Activated naive CD8-positive, alpha-beta T cell treated with anti-CD3 and anti-CD28 coated beads, Interleukin-2, amount 50 U/mL, for 24 hours (primary cell): ENCODE results near the gene BRSK1.
A peak's percentile ranks its signal among the peaks of the same experiment; 100 is the strongest.

ENCODE experiments used
- ATAC-seq: fragments of 150-1000 bp; cut with Tn5 transposase; one replicate; pipeline ENCODE4 v1.10.0; 2021
- DNase-seq: peaks from one replicate; pipeline ENCODE4 v3.0.0; 2021
- H3K27ac Mint-ChIP-seq: one replicate; pipeline ENCODE4 v1.8.0; 2021; ENCODE audit warnings: mild to moderate bottlenecking, mixed read lengths
- H3K27me3 Mint-ChIP-seq: one replicate; pipeline ENCODE4 v1.8.0; 2021; ENCODE audit warnings: mixed read lengths
- H3K36me3 Mint-ChIP-seq: one replicate; pipeline ENCODE4 v1.8.0; 2021; ENCODE audit warnings: low read depth, mixed read lengths
- H3K4me1 Mint-ChIP-seq: one replicate; pipeline ENCODE4 v1.8.0; 2021; ENCODE audit warnings: mixed read lengths
- H3K4me3 Mint-ChIP-seq: one replicate; pipeline ENCODE4 v1.8.0; 2021; ENCODE audit warnings: mild to moderate bottlenecking, moderate library complexity, mixed read lengths
- H3K9me3 Mint-ChIP-seq: one replicate; pipeline ENCODE4 v1.8.0; 2021; ENCODE audit warnings: mixed read lengths

The BRSK1 gene

GRCh38 chr19:55259540-55260210 lies 24.1 kb upstream of the BRSK1 start:
- ATAC-seq (no peak), DNase-seq (no peak)
- peaks cover 31% of the 10 kb centered on the region for H3K36me3 Mint-ChIP-seq
- H3K4me1 Mint-ChIP-seq, result peaks cover 39% of the 10 kb centered on the region
- H3K9me3 Mint-ChIP-seq, result no peaks in the 10 kb centered on the region
- H3K4me3 Mint-ChIP-seq, result peak overlapping the region; percentile 95
- peak overlapping the region; percentile 90 for H3K27ac Mint-ChIP-seq
- no peaks in the 10 kb centered on the region for H3K27me3 Mint-ChIP-seq

- Mint-ChIP-seq H3K36me3 (peaks cover 24% of the 10 kb centered on the region), H3K27me3 (no peaks in the 10 kb centered on the region), H3K4me3 (no peak overlapping the region), H3K4me1 (peaks cover 20% of the 10 kb centered on the region), H3K9me3 (peaks cover 6% of the 10 kb centered on the region), H3K27ac (no peak overlapping the region)
- no peak for ATAC-seq
- DNase-seq, result no peak
Measured at GRCh38 chr19:55261671-55262126, 22.1 kb upstream of the BRSK1 start.

- Mint-ChIP-seq H3K4me3 (no peak overlapping the region), H3K9me3 (peaks cover 8% of the 10 kb centered on the region), H3K4me1 (peaks cover 14% of the 10 kb centered on the region), H3K27ac (peak overlapping the region; percentile 8), H3K36me3 (peaks cover 19% of the 10 kb centered on the region), H3K27me3 (no peaks in the 10 kb centered on the region)
- ATAC-seq (no peak), DNase-seq (no peak)
Measured at GRCh38 chr19:55262359-55262758, 21.4 kb upstream of the BRSK1 start.

GRCh38 chr19:55264531-55264930 lies 19.3 kb upstream of the BRSK1 start:
- Mint-ChIP-seq H3K27me3 (no peaks in the 10 kb centered on the region), H3K36me3 (peaks cover 18% of the 10 kb centered on the region), H3K4me1 (peaks cover 7% of the 10 kb centered on the region), H3K4me3 (no peak overlapping the region), H3K9me3 (peaks cover 8% of the 10 kb centered on the region), H3K27ac (no peak overlapping the region)
- no peak for DNase-seq
- ATAC-seq, result no peak

GRCh38 chr19:55265173-55265572 lies 18.6 kb upstream of the BRSK1 start:
- peaks cover 21% of the 10 kb centered on the region for H3K36me3 Mint-ChIP-seq
- ATAC-seq, result no peak

GRCh38 chr19:55265723-55266386 lies 17.9 kb upstream of the BRSK1 start:
- ATAC-seq (no peak), DNase-seq (no peak)
- Mint-ChIP-seq H3K9me3 (peaks cover 8% of the 10 kb centered on the region), H3K4me3 (no peak overlapping the region), H3K4me1 (no peaks in the 10 kb centered on the region), H3K36me3 (peaks cover 26% of the 10 kb centered on the region), H3K27me3 (no peaks in the 10 kb centered on the region), H3K27ac (peak overlapping the region; percentile 1)

More at GRCh38 chr19:55265173-55265572, 18.6 kb upstream of the BRSK1 start:
- Mint-ChIP-seq H3K27ac (no peak overlapping the region), H3K27me3 (no peaks in the 10 kb centered on the region), H3K4me3 (no peak overlapping the region), H3K4me1 (peaks cover 4% of the 10 kb centered on the region), H3K9me3 (peaks cover 8% of the 10 kb centered on the region)
- DNase-seq, result no peak

GRCh38 chr19:55266404-55266803 lies 17.4 kb upstream of the BRSK1 start:
- H3K4me1 Mint-ChIP-seq, result no peaks in the 10 kb centered on the region
- H3K4me3 Mint-ChIP-seq, result no peak overlapping the region
- H3K36me3 Mint-ChIP-seq, result peaks cover 26% of the 10 kb centered on the region
- H3K9me3 Mint-ChIP-seq, result peaks cover 8% of the 10 kb centered on the region
- H3K27me3 Mint-ChIP-seq, result no peaks in the 10 kb centered on the region
- DNase-seq, result no peak
- H3K27ac Mint-ChIP-seq, result peak overlapping the region; percentile 1
- no peak for ATAC-seq

GRCh38 chr19:55266840-55267239 lies 17.0 kb upstream of the BRSK1 start:
- Mint-ChIP-seq H3K36me3 (peaks cover 26% of the 10 kb centered on the region), H3K4me1 (no peaks in the 10 kb centered on the region), H3K27ac (no peak overlapping the region), H3K9me3 (peaks cover 8% of the 10 kb centered on the region), H3K4me3 (no peak overlapping the region), H3K27me3 (no peaks in the 10 kb centered on the region)
- ATAC-seq (no peak), DNase-seq (no peak)

- H3K9me3 Mint-ChIP-seq, result peaks cover 8% of the 10 kb centered on the region
- H3K36me3 Mint-ChIP-seq, result peaks cover 36% of the 10 kb centered on the region
- ATAC-seq, result no peak
Measured at GRCh38 chr19:55269299-55269698, 14.5 kb upstream of the BRSK1 start.

GRCh38 chr19:55270172-55270942 lies 13.4 kb upstream of the BRSK1 start:
- no peak overlapping the region for H3K27ac Mint-ChIP-seq
- DNase-seq (no peak), ATAC-seq (peak; percentile 33)
- H3K9me3 Mint-ChIP-seq, result peaks cover 8% of the 10 kb centered on the region
- H3K4me3 Mint-ChIP-seq, result no peak overlapping the region
- no peaks in the 10 kb centered on the region for H3K27me3 Mint-ChIP-seq
- H3K36me3 Mint-ChIP-seq, result peaks cover 43% of the 10 kb centered on the region
- H3K4me1 Mint-ChIP-seq, result no peaks in the 10 kb centered on the region

More at GRCh38 chr19:55269299-55269698, 14.5 kb upstream of the BRSK1 start:
- Mint-ChIP-seq H3K27ac (no peak overlapping the region), H3K4me3 (no peak overlapping the region), H3K27me3 (no peaks in the 10 kb centered on the region), H3K4me1 (no peaks in the 10 kb centered on the region)
- DNase-seq, result no peak

- H3K4me3 Mint-ChIP-seq, result no peak overlapping the region
- H3K4me1 Mint-ChIP-seq, result peaks cover 11% of the 10 kb centered on the region
- no peaks in the 10 kb centered on the region for H3K27me3 Mint-ChIP-seq
- H3K27ac Mint-ChIP-seq, result no peak overlapping the region
- DNase-seq (no peak), ATAC-seq (no peak)
- peaks cover 42% of the 10 kb centered on the region for H3K36me3 Mint-ChIP-seq
- H3K9me3 Mint-ChIP-seq, result no peaks in the 10 kb centered on the region
Measured at GRCh38 chr19:55272142-55272541, 11.7 kb upstream of the BRSK1 start.

- Mint-ChIP-seq H3K9me3 (no peaks in the 10 kb centered on the region), H3K27me3 (no peaks in the 10 kb centered on the region), H3K4me1 (peaks cover 16% of the 10 kb centered on the region), H3K4me3 (no peak overlapping the region), H3K36me3 (peaks cover 46% of the 10 kb centered on the region), H3K27ac (no peak overlapping the region)
- DNase-seq (no peak), ATAC-seq (no peak)
Measured at GRCh38 chr19:55273978-55274707, 9.7 kb upstream of the BRSK1 start.

- no peak for ATAC-seq
- no peaks in the 10 kb centered on the region for H3K9me3 Mint-ChIP-seq
- H3K36me3 Mint-ChIP-seq, result peaks cover 35% of the 10 kb centered on the region
- H3K4me3 Mint-ChIP-seq, result no peak overlapping the region
- H3K27me3 Mint-ChIP-seq, result no peaks in the 10 kb centered on the region
- no peak overlapping the region for H3K27ac Mint-ChIP-seq
- DNase-seq, result no peak
- H3K4me1 Mint-ChIP-seq, result peaks cover 30% of the 10 kb centered on the region
Measured at GRCh38 chr19:55275851-55276719, 7.7 kb upstream of the BRSK1 start.
